Suprapubic skin (tissue), 4 donors: Measurements from ENCODE around the gene CLN5. TPM values are rescaled to one million over a fixed set of nuclear protein-coding genes. Genes with fewer than 3 reads are reported as not detected.
"Not testable (repeated sequence)": the region's sequence is repeated elsewhere in the genome, so short reads cannot be mapped to it uniquely, and the experiment has no call there.

Experiments used
- DNase-seq, 2 donors: peaks; one replicate each; pipeline ENCODE4 v3.0.0-alpha.2; 2019; ENCODE audit warnings: low spot score in 2 of 2
- H3K27ac ChIP-seq: fragments of 200-600 bp; sonication (generic); one replicate; pipeline ENCODE4 v1.5.1; 2019
- H3K27me3 ChIP-seq: fragments of 200-600 bp; sonication (generic); one replicate; pipeline ENCODE4 v1.5.1; 2019
- H3K36me3 ChIP-seq: fragments of 200-600 bp; sonication (generic); one replicate; pipeline ENCODE4 v1.5.1; 2019
- H3K4me1 ChIP-seq: fragments of 200-600 bp; sonication (generic); one replicate; pipeline ENCODE4 v1.5.1; 2019
- H3K4me3 ChIP-seq: fragments of 200-600 bp; sonication (generic); one replicate; pipeline ENCODE4 v1.5.1; 2019; ENCODE audit warnings: mild to moderate bottlenecking
- H3K9me3 ChIP-seq: fragments of 200-600 bp; sonication (generic); one replicate; pipeline ENCODE4 v1.5.1; 2019
- EP300 ChIP-seq: sonication (generic); formaldehyde crosslinking; IDR thresholded peaks from one replicate; pipeline ENCODE4 v1.6.1; 2017; ENCODE audit warnings: antibody characterized with exemption
- POLR2A ChIP-seq, 2 donors: fragments of 450-650 bp; IDR thresholded peaks; one replicate each; pipeline ENCODE4 v1.6.1; 2017; ENCODE audit warnings: antibody characterized with exemption in 2 of 2, mild to moderate bottlenecking in 2 of 2, moderate library complexity in 2 of 2
- POLR2AphosphoS5 ChIP-seq, 3 donors: sonication (generic); formaldehyde crosslinking; IDR thresholded peaks; one replicate each; pipeline ENCODE4 v1.6.1; 2017; ENCODE audit warnings: antibody characterized with exemption in 3 of 3
- WGBS: methylation state at CpG from one replicate; pipeline ENCODE4 v1.1.5; 2018; 5-methylcytosine and 5-hydroxymethylcytosine counted together
- total RNA-seq, 4 donors: library from RNA; depleted of rRNA; stranded (reverse); fragments of >200 nt; gene quantifications; one replicate each; pipeline ENCODE4 v1.1.0, GENCODE V29; 2016
- TF ChIP-seq, protein P1 (sequence below), 2 donors: fragments of 200-600 bp in 1 of 2; fragments of 450-650 bp in 1 of 2; sonication (generic) in 1 of 2; IDR thresholded peaks; one replicate each; pipeline ENCODE4 v1.5.1; 2016 to 2019; ENCODE audit warnings: antibody characterized with exemption in 2 of 2, mild to moderate bottlenecking in 1 of 2, moderate library complexity in 1 of 2

CLN5 gene
- total RNA-seq, 4 donors from 2014 or later = 15.0 to 27.7 (median 19.4) TPM

DNA sequence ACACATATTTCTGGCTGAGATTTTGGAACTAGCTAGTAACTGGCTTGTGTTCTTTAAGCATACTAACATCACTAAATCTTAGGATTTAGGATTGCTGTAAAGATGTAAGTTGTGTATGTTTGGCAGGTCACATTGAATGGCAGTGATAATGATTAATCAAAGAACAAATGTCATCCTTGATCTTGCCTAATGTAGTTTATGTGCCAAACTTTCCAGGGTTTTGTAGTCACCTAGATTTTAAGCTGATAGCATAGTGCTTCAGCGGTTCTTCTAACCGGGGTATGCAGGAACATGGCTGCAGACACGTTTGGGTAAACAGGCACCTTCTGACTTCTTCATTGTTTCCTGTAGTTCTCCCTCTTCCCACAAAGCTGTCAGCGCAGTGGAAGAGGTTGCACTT is 9.7 kb downstream of the CLN5 start:
- Histone ChIP-seq H3K27me3 (no peaks in the 10 kb centered on the region), H3K27ac (no peak overlapping the region), H3K9me3 (no peaks in the 10 kb centered on the region), H3K36me3 (peaks cover 20% of the 10 kb centered on the region), H3K4me3 (no peak overlapping the region), H3K4me1 (peaks cover 16% of the 10 kb centered on the region)
- DNase-seq = no peak
- 56% methylated on average over 4 of the region's 4 CpGs for WGBS
- TF ChIP-seq POLR2AphosphoS5 (IDR thresholded peaks at IDR 0.05) (no peak), POLR2A (IDR thresholded peaks at IDR 0.05) (no peak), EP300 (no peak)
- TF ChIP-seq, protein P1, sequence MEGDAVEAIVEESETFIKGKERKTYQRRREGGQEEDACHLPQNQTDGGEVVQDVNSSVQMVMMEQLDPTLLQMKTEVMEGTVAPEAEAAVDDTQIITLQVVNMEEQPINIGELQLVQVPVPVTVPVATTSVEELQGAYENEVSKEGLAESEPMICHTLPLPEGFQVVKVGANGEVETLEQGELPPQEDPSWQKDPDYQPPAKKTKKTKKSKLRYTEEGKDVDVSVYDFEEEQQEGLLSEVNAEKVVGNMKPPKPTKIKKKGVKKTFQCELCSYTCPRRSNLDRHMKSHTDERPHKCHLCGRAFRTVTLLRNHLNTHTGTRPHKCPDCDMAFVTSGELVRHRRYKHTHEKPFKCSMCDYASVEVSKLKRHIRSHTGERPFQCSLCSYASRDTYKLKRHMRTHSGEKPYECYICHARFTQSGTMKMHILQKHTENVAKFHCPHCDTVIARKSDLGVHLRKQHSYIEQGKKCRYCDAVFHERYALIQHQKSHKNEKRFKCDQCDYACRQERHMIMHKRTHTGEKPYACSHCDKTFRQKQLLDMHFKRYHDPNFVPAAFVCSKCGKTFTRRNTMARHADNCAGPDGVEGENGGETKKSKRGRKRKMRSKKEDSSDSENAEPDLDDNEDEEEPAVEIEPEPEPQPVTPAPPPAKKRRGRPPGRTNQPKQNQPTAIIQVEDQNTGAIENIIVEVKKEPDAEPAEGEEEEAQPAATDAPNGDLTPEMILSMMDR (IDR thresholded peaks at IDR 0.05) = no peak

DNA sequence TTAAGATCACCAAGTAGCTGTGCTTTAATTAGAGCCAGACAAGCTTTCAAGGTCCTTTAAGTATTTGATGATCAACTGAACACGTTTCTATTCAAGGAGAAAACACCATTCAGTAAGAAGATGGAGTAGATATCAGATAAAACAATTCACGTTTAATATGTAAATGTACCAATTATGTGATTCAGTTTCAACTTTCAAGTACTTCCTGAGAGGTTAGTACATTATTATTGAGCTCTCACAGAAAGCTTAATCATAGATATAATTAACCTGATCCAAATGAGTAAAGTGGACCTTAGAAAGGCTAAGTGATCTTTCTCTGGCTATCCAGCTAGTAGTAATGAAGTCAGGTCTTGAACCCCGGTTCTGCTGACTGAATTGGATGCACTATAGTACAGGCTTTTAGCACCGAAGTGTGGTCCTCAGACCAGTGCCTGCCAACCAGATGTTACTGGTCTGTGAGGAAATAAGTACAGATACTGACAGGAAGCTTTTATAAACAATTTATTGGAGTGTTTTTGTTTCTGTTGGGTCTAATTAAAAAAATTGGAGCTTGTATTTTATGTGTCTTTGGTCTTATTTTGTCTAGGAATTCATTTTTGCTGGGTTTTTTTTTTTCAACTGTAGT is 10.2 kb downstream of the CLN5 start:
- H3K4me1 ChIP-seq = peaks cover 19% of the 10 kb centered on the region
- H3K27me3 ChIP-seq = no peaks in the 10 kb centered on the region
- H3K9me3 ChIP-seq = no peaks in the 10 kb centered on the region
- DNase-seq = no peak
- peaks cover 22% of the 10 kb centered on the region for H3K36me3 ChIP-seq
- no peak overlapping the region for H3K27ac ChIP-seq
- TF ChIP-seq POLR2A (IDR thresholded peaks at IDR 0.05) (no peak), EP300 (no peak), POLR2AphosphoS5 (IDR thresholded peaks at IDR 0.05) (no peak)
- TF ChIP-seq, protein P1 (IDR thresholded peaks at IDR 0.05) = no peak
- no peak overlapping the region for H3K4me3 ChIP-seq
- WGBS = 49% methylated on average over 4 of the region's 4 CpGs

DNA sequence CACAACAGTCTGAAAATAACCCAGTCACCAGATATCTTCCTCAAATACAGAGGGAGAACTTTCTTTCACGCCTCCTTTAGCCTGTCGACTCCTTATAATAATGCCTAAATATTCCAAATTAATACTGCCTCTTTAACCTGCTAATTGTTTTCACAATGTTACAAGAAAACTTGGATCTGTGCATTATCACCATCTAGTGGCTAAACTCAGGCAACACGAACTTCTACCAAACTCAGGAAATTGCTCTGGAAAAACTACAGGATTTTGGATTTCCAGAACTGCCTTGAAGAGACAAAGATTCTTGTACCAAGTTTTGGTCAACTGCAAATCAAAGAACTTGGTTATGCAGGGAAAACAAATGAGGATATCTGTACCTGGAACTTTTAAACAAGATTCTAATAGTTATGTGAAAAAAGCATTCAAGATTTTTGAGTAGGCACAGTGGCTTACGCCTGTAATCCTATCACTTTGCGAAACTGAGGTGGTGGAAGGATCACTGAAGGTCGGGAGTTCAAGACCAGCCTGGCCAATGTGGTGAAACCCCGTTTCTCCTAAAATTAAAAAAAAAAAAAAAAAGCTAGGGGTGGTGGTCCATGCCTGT is 10.8 kb downstream of the CLN5 start:
- TF ChIP-seq POLR2A (IDR thresholded peaks at IDR 0.05) = no peak
- TF ChIP-seq, protein P1 (IDR thresholded peaks at IDR 0.05) = peak; percentile 34 to 54
- TF ChIP-seq POLR2AphosphoS5 (IDR thresholded peaks at IDR 0.05) = no peak
- no peak for TF ChIP-seq EP300
- H3K36me3 ChIP-seq = peaks cover 26% of the 10 kb centered on the region

DNA sequence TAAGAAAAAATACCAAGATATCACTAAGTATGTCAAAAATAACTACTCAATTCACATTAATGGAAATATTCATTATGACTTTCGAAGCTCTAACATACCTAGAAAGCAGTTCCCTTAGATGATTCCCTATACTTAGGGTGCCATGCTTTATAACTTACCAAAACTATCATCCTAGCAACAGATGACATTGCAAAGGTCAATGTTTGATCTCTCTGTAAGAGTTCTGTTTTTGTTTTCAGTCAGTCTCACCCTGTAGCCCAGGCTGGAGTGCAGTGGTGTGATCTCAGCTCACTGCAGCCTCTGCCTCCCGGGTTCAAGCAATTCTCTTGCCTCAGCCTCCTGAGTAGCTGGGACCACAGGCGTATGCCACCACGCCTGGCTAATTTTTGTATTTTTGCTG is 16.5 kb downstream of the CLN5 start:
- not testable (repeated sequence) for H3K27ac ChIP-seq, H3K27me3 ChIP-seq, H3K4me1 ChIP-seq, H3K9me3 ChIP-seq, DNase-seq, H3K4me3 ChIP-seq
- H3K36me3 ChIP-seq = peaks cover 63% of the 10 kb centered on the region
- 92% methylated on average over 4 of the region's 4 CpGs for WGBS

More for the DNA sequence above, 10.8 kb downstream of the CLN5 start:
- Histone ChIP-seq H3K4me1 (peaks cover 19% of the 10 kb centered on the region), H3K27ac (no peak overlapping the region), H3K27me3 (no peaks in the 10 kb centered on the region), H3K9me3 (no peaks in the 10 kb centered on the region), H3K4me3 (no peak overlapping the region)
- WGBS = 62% methylated on average over 7 of the region's 7 CpGs
- no peak for DNase-seq

DNA sequence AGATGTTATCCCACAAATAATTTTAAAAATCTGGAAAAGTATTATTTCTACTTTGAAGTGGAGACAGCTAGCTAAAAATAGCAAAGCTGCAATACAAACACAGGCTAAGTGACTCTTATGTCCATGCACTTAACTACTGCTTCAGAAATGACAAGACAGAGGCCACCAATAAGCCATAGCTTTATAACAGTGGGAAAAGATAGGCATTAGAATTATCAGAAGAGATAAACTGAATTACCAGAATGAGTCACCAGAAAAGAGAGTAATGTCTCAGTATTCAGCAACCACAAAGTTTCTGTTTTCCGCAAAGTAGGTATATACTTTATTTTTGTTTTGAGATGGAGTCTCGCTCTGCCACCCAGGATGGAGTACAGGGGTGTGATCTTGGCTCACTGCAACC is 17.1 kb downstream of the CLN5 start:
- H3K4me3 ChIP-seq = no peak overlapping the region
- H3K4me1 ChIP-seq = peaks cover 8% of the 10 kb centered on the region
- WGBS = 75% methylated on average over 2 of the region's 2 CpGs
- no peak for DNase-seq
- H3K36me3 ChIP-seq = peaks cover 67% of the 10 kb centered on the region
- no peak overlapping the region for H3K27ac ChIP-seq
- H3K9me3 ChIP-seq = no peaks in the 10 kb centered on the region
- no peak for TF ChIP-seq EP300
- TF ChIP-seq POLR2A (IDR thresholded peaks at IDR 0.05) = no peak
- TF ChIP-seq, protein P1 (IDR thresholded peaks at IDR 0.05) = no peak
- TF ChIP-seq POLR2AphosphoS5 (IDR thresholded peaks at IDR 0.05) = no peak
- H3K27me3 ChIP-seq = no peaks in the 10 kb centered on the region

DNA sequence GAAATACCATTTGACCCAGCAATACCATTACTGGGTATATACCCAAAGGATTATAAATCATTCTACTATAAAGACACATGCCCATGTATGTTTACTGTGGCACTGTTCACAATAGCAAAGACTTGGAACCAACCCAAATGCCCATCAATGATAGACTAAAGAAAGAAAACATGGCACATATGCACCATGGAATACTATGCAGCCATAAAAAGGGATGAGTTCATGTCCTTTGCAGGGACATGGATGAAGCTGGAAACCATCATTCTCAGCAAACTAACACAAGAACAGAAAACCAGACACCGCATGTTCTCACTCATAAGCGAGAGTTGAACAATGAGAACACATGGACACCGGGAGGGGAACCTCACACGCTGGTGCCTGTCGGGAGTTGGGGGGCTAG is 17.8 kb downstream of the CLN5 start:
- H3K4me3 ChIP-seq, DNase-seq, H3K27ac ChIP-seq, H3K27me3 ChIP-seq, H3K4me1 ChIP-seq, H3K9me3 ChIP-seq: not testable (repeated sequence)
- peaks cover 74% of the 10 kb centered on the region for H3K36me3 ChIP-seq
- WGBS = 84% methylated on average over 5 of the region's 5 CpGs
